ENCODE data around the gene GFPT2. TPM values are rescaled to one million over a fixed set of nuclear protein-coding genes. Genes with fewer than 3 reads are reported as not detected.

The GFPT2 gene
- total and polyA plus RNA-seq, 2 experiments from 2014 or later = 45.2 to 75.3 TPM

DNA sequence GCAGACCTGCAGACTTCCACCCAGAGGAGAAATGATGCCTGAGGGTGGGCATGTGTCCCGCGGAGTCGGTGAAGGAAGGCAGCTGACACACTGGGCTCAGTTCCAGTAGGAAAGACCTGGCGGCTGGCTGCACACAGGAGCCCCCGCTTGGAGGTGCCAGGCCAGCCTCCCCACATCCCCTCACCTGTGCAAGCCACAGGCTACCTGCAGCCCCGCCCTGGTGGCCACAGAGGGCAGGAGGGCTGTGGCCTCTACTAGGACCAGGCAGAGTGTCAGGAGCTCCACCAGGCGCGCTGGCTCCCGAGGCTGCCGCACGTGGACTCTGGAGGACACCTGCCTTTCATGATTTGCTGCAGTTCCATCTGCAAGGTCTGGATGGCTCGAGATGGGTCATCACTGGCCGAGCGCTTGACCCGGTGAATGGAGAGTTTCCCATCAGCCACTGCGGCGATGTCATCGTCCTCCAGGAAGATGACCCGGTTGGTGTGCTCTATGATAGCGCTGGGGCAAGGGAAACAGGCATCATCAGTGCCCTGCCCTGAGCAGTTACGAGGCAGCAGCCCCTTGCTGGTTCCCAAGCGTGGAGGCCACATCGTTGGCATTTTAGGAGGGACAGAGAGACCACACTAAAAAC, 34.6 kb downstream of the GFPT2 start:
- Histone ChIP-seq H3K4me1 (ENCODE audit: insufficient read depth) (no peaks in the 10 kb centered on the region), H3K79me2 (ENCODE audit: insufficient read depth) (no peaks in the 10 kb centered on the region), H3F3A (ENCODE audit: insufficient read depth) (no peaks in the 10 kb centered on the region), H2AFZ (no peak overlapping the region), H3K4me3 (no peak overlapping the region), H3K4me2 (ENCODE audit: unreplicated experiment) (no peak overlapping the region), H3K27ac (no peak overlapping the region), H4K20me1 (ENCODE audit: insufficient read depth) (no peaks in the 10 kb centered on the region), H3K27me3 (replicated peaks; ENCODE audit: insufficient read depth) (no peaks in the 10 kb centered on the region), H3K9me3 (ENCODE audit: low read depth) (no peaks in the 10 kb centered on the region), H3K9me2 (ENCODE audit: insufficient read depth) (no peaks in the 10 kb centered on the region), H3K9ac (no peak overlapping the region), H3K36me3 (ENCODE audit: low read depth) (peaks cover 42% of the 10 kb centered on the region)
- in situ Hi-C loops (cut with MboI) = no loop called here
- 95% methylated on average over 22 to 23 of the region's 23 CpGs for WGBS, 2 experiments (ENCODE audit: low coverage in 1 of 2, low lambda C conversion rate in 2 of 2, missing lambda C conversion rate in 2 of 2)
- no peak for DNase-seq
- TF ChIP-seq EZH2 (IDR thresholded peaks at IDR 0.05; ENCODE audit: insufficient read depth, poor library complexity, severe bottlenecking) = no peak
- no peak for TF ChIP-seq EZH2phosphoT487 (IDR thresholded peaks at IDR 0.05; ENCODE audit: insufficient read depth, low read depth)

- in situ Hi-C loops (cut with MboI) = no loop called here
- Histone ChIP-seq H3K4me2 (ENCODE audit: unreplicated experiment) (no peak overlapping the region), H3K9me2 (ENCODE audit: insufficient read depth) (no peaks in the 10 kb centered on the region), H3F3A (ENCODE audit: insufficient read depth) (no peaks in the 10 kb centered on the region), H3K27me3 (replicated peaks; ENCODE audit: insufficient read depth) (no peaks in the 10 kb centered on the region), H3K36me3 (ENCODE audit: low read depth) (peaks cover 26% of the 10 kb centered on the region), H3K27ac (no peak overlapping the region), H3K9ac (no peak overlapping the region), H3K79me2 (ENCODE audit: insufficient read depth) (no peaks in the 10 kb centered on the region), H3K4me1 (ENCODE audit: insufficient read depth) (no peaks in the 10 kb centered on the region), H3K4me3 (no peak overlapping the region), H2AFZ (no peak overlapping the region), H3K9me3 (ENCODE audit: low read depth) (no peaks in the 10 kb centered on the region), H4K20me1 (ENCODE audit: insufficient read depth) (no peaks in the 10 kb centered on the region)
- 96% methylated on average over 20 of the region's 20 CpGs for WGBS, 2 experiments (ENCODE audit: low coverage in 1 of 2, low lambda C conversion rate in 2 of 2, missing lambda C conversion rate in 2 of 2)
- no peak for DNase-seq
- TF ChIP-seq EZH2 (IDR thresholded peaks at IDR 0.05; ENCODE audit: insufficient read depth, poor library complexity, severe bottlenecking) = no peak
- TF ChIP-seq EZH2phosphoT487 (IDR thresholded peaks at IDR 0.05; ENCODE audit: insufficient read depth, low read depth) = no peak
These were observed 36.5 kb downstream of the GFPT2 start for GRCh38 chr5:180316586-180316985.

DNA sequence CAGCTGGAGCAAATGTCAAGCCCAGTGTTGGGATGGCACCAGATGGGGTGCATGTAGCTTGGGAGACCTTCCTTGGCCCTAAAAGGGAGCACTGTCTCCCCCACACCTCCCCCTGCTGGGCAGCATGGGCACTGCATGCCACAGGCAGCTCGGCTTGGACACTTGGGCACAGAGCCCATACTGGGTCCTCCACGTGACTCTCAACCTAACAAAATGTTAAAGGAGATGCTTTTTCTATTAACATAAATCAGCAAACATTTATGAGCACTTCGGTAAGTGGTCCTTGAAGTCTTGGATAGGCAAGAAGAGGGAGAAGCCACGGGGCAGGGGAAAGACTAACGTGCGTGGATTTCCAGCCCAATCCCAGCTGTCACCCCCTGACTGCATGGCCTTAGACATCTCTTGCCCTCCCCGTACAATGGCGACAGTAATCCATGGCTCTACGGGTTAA, 37.3 kb downstream of the GFPT2 start:
- TF ChIP-seq EZH2 (IDR thresholded peaks at IDR 0.05; ENCODE audit: insufficient read depth, poor library complexity, severe bottlenecking) = no peak
- TF ChIP-seq EZH2phosphoT487 (IDR thresholded peaks at IDR 0.05; ENCODE audit: insufficient read depth, low read depth) = no peak
- Histone ChIP-seq H3K79me2 (ENCODE audit: insufficient read depth) (no peaks in the 10 kb centered on the region), H3K9ac (no peak overlapping the region), H3F3A (ENCODE audit: insufficient read depth) (no peaks in the 10 kb centered on the region), H4K20me1 (ENCODE audit: insufficient read depth) (no peaks in the 10 kb centered on the region), H2AFZ (no peak overlapping the region), H3K4me1 (ENCODE audit: insufficient read depth) (no peaks in the 10 kb centered on the region), H3K36me3 (ENCODE audit: low read depth) (peaks cover 25% of the 10 kb centered on the region), H3K4me3 (no peak overlapping the region), H3K9me3 (ENCODE audit: low read depth) (no peaks in the 10 kb centered on the region), H3K27ac (no peak overlapping the region), H3K27me3 (replicated peaks; ENCODE audit: insufficient read depth) (no peaks in the 10 kb centered on the region), H3K4me2 (ENCODE audit: unreplicated experiment) (no peak overlapping the region), H3K9me2 (ENCODE audit: insufficient read depth) (no peaks in the 10 kb centered on the region)
- 76 to 80% methylated on average over 9 of the region's 9 CpGs for WGBS, 2 experiments (ENCODE audit: low coverage in 1 of 2, low lambda C conversion rate in 2 of 2, missing lambda C conversion rate in 2 of 2)
- peak; percentile 64 for DNase-seq
- in situ Hi-C loops (cut with MboI) = no loop called here

DNA sequence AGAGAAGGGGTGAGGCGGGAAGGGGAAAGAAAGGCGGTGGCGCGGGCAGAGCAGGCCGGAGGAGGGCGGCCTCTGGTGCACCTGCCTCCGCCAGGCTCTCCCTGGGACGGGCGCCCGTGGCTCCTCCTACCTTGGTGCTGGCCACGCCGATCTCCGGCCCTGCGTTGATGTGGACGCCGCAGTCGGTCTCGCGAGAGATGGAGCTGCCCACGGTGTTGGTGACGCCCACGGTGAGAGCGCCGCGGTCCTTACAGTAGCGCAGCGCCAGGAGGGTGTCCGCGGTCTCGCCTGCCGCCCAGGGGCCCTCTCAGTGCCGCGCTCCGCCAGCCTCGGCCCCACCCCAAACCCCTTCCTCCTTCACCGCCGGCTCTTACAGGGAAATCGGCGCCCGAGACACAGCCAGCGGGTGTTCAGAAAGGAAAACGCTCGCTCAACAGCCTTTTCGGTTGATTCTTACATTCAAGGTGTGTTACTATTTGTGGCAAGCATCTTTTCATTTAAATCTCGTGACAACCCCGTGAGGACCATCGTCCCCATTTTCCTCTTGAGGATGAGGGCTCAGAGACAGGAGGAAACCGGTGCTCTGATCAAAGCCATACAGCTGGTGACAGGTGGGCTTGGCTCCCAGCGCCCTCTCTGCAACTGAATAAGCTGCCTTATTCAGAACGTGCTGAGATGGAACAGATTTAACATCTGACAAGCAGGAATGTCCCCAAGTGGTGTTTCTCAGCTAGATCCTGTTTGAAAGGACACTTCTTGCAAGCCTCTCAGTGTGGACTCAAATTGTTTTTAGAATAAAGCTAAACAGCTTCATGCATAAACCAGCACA, 39.2 kb downstream of the GFPT2 start:
- Histone ChIP-seq H3K9ac (no peak overlapping the region), H2AFZ (no peak overlapping the region), H3K27ac (no peak overlapping the region), H3K27me3 (replicated peaks; ENCODE audit: insufficient read depth) (no peaks in the 10 kb centered on the region), H3F3A (ENCODE audit: insufficient read depth) (no peaks in the 10 kb centered on the region), H4K20me1 (ENCODE audit: insufficient read depth) (no peaks in the 10 kb centered on the region), H3K9me2 (ENCODE audit: insufficient read depth) (no peaks in the 10 kb centered on the region), H3K36me3 (ENCODE audit: low read depth) (peaks cover 25% of the 10 kb centered on the region; the same call in 1 of the 2 replicates), H3K9me3 (ENCODE audit: low read depth) (no peaks in the 10 kb centered on the region), H3K4me3 (no peak overlapping the region), H3K4me2 (ENCODE audit: unreplicated experiment) (no peak overlapping the region), H3K4me1 (ENCODE audit: insufficient read depth) (no peaks in the 10 kb centered on the region), H3K79me2 (ENCODE audit: insufficient read depth) (no peaks in the 10 kb centered on the region)
- in situ Hi-C loops (cut with MboI) = no loop called here
- WGBS, 2 experiments (ENCODE audit: low coverage in 1 of 2, low lambda C conversion rate in 2 of 2, missing lambda C conversion rate in 2 of 2) = 92 to 94% methylated on average over 38 to 50 of the region's 50 CpGs
- no peak for TF ChIP-seq EZH2phosphoT487 (IDR thresholded peaks at IDR 0.05; ENCODE audit: insufficient read depth, low read depth)
- TF ChIP-seq EZH2 (IDR thresholded peaks at IDR 0.05; ENCODE audit: insufficient read depth, poor library complexity, severe bottlenecking) = no peak
- no peak for DNase-seq
